WI38 (cell line): ENCODE results near the gene RFX4.

Experiments
- H3K4me3 ChIP-seq: 2 replicates; pipeline ENCODE4 v1.5.1; 2011; ENCODE audit warnings: low read depth, mild to moderate bottlenecking, control low read depth, low read length
- CTCF ChIP-seq: IDR thresholded peaks from 2 replicates; pipeline ENCODE4 v1.5.1; 2012; ENCODE audit warnings: low read depth, mild to moderate bottlenecking, control low read depth, low read length

Gene RFX4

GRCh38 chr12:106633451-106633823, 50.6 kb downstream of the RFX4 start:
- no peak overlapping the region for H3K4me3 ChIP-seq
- no peak for TF ChIP-seq CTCF

GRCh38 chr12:106634206-106634605, 51.4 kb downstream of the RFX4 start:
- TF ChIP-seq CTCF = no peak
- no peak overlapping the region for H3K4me3 ChIP-seq

GRCh38 chr12:106643000-106643399, 60.2 kb downstream of the RFX4 start:
- no peak for TF ChIP-seq CTCF
- H3K4me3 ChIP-seq = no peak overlapping the region

GRCh38 chr12:106644335-106645073, 61.7 kb downstream of the RFX4 start:
- H3K4me3 ChIP-seq = no peak overlapping the region
- TF ChIP-seq CTCF = no peak

GRCh38 chr12:106645074-106645421, 62.2 kb downstream of the RFX4 start:
- no peak overlapping the region for H3K4me3 ChIP-seq
- no peak for TF ChIP-seq CTCF

- H3K4me3 ChIP-seq = no peak overlapping the region
- no peak for TF ChIP-seq CTCF
These were observed 62.9 kb downstream of the RFX4 start for GRCh38 chr12:106645465-106646330.

- no peak for TF ChIP-seq CTCF
These were observed 63.7 kb downstream of the RFX4 start for GRCh38 chr12:106646472-106646871.

More at GRCh38 chr12:106646472-106646871, 63.7 kb downstream of the RFX4 start:
- no peak overlapping the region for H3K4me3 ChIP-seq
